Brain microvascular endothelial cell (primary cell): ENCODE data around the gene CDC34.

Source experiments
- DNase-seq: peaks from one replicate; pipeline ENCODE4 v3.0.0-alpha.2; 2020
- H3K27ac ChIP-seq: fragments of 250-450 bp; sonication (Bioruptor Pico); 2 replicates; pipeline ENCODE4 v1.5.1; 2020; ENCODE audit warnings: mild to moderate bottlenecking, moderate library complexity
- H3K27me3 ChIP-seq: fragments of 250-450 bp; sonication (Bioruptor Pico); replicated peaks from 2 replicates; pipeline ENCODE4 v1.5.1; 2020; ENCODE audit warnings: mild to moderate bottlenecking
- H3K36me3 ChIP-seq: fragments of 250-450 bp; sonication (Bioruptor Pico); replicated peaks from 2 replicates; pipeline ENCODE4 v1.5.1; 2020; ENCODE audit warnings: mild to moderate bottlenecking
- H3K4me3 ChIP-seq: 2 replicates; pipeline ENCODE4 v1.5.1; 2011; ENCODE audit warnings: low read depth, mild to moderate bottlenecking, control low read depth, low read length, moderate library complexity
- in situ Hi-C: cut with HindIII; loops from 2 replicates; pipeline ENCODE4 v1.10.0; 2017; ENCODE audit warnings: low sequenced_read_pairs, low pct_ligation_motif_present
- TF ChIP-seq, protein P1 (sequence below): IDR thresholded peaks from 2 replicates; pipeline ENCODE4 v1.5.1; 2011; ENCODE audit warnings: low read depth, mild to moderate bottlenecking, moderate library complexity, low read length, control low read depth, inconsistent platforms; ENCODE audit errors: missing control alignments

Gene CDC34

GRCh38 chr19:576768-577438 lies 45.3 kb downstream of the CDC34 start:
- Histone ChIP-seq H3K36me3 (peaks cover 25% of the 10 kb centered on the region), H3K4me3 (no peak overlapping the region), H3K27me3 (no peaks in the 10 kb centered on the region), H3K27ac (no peak overlapping the region)
- in situ Hi-C loops: no loop called here
- TF ChIP-seq, protein P1, sequence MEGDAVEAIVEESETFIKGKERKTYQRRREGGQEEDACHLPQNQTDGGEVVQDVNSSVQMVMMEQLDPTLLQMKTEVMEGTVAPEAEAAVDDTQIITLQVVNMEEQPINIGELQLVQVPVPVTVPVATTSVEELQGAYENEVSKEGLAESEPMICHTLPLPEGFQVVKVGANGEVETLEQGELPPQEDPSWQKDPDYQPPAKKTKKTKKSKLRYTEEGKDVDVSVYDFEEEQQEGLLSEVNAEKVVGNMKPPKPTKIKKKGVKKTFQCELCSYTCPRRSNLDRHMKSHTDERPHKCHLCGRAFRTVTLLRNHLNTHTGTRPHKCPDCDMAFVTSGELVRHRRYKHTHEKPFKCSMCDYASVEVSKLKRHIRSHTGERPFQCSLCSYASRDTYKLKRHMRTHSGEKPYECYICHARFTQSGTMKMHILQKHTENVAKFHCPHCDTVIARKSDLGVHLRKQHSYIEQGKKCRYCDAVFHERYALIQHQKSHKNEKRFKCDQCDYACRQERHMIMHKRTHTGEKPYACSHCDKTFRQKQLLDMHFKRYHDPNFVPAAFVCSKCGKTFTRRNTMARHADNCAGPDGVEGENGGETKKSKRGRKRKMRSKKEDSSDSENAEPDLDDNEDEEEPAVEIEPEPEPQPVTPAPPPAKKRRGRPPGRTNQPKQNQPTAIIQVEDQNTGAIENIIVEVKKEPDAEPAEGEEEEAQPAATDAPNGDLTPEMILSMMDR: no peak
- DNase-seq: no peak

DNA sequence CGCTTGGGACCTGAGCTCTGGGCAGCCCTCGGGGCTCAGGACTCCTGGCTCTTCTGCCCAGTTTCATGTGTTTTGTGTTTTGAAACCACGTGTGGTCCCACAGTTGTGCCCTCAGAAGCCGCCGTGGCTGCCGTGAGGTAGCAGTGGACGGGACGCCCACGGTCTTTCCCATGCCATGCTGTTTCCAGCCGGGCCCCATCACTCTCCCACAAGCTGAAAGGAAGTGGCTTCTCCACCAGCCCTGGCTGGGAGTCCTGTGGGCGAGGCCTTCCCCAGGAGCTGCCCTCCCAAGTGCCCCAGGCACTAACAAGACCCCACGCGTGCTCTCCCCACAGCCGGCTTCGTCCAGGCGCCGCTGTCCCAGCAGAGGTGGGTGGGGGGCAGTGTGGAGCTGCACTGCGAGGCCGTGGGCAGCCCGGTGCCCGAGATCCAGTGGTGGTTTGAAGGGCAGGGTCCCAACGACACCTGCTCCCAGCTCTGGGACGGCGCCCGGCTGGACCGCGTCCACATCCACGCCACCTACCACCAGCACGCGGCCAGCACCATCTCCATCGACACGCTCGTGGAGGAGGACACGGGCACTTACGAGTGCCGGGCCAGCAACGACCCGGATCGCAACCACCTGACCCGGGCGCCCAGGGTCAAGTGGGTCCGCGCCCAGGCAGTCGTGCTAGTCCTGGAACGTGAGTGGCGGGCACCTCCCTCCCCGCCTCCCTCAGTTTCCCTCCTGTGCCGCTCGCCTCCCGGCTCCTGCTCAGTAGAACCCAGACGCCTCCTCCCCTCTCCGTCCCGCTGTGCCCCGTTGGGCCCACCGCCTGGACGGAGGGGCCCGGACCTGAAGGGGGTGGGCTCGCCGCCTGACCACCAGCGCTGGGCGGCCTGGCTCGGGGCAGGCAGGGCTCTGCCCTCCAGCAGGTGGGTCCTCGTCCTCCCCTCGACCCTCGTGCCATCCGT lies 46.2 kb downstream of the CDC34 start:
- in situ Hi-C loops: no loop called here
- H3K27me3 ChIP-seq: no peaks in the 10 kb centered on the region
- DNase-seq: no peak
- H3K27ac ChIP-seq: no peak overlapping the region
- peaks cover 27% of the 10 kb centered on the region for H3K36me3 ChIP-seq
- H3K4me3 ChIP-seq: no peak overlapping the region
- TF ChIP-seq, protein P1: peak; percentile 19

GRCh38 chr19:579111-579841 lies 47.7 kb downstream of the CDC34 start:
- DNase-seq: no peak
- Histone ChIP-seq H3K27me3 (no peaks in the 10 kb centered on the region), H3K36me3 (peaks cover 31% of the 10 kb centered on the region), H3K4me3 (no peak overlapping the region), H3K27ac (no peak overlapping the region)
- in situ Hi-C loops: no loop called here
- TF ChIP-seq, protein P1: no peak

- DNase-seq: no peak
- in situ Hi-C loops: no loop called here
- TF ChIP-seq, protein P1: no peak
- no peak overlapping the region for H3K4me3 ChIP-seq
- H3K27me3 ChIP-seq: no peaks in the 10 kb centered on the region
- H3K36me3 ChIP-seq: peaks cover 31% of the 10 kb centered on the region
- no peak overlapping the region for H3K27ac ChIP-seq
Observed at GRCh38 chr19:579842-580155, 48.2 kb downstream of the CDC34 start.

DNA sequence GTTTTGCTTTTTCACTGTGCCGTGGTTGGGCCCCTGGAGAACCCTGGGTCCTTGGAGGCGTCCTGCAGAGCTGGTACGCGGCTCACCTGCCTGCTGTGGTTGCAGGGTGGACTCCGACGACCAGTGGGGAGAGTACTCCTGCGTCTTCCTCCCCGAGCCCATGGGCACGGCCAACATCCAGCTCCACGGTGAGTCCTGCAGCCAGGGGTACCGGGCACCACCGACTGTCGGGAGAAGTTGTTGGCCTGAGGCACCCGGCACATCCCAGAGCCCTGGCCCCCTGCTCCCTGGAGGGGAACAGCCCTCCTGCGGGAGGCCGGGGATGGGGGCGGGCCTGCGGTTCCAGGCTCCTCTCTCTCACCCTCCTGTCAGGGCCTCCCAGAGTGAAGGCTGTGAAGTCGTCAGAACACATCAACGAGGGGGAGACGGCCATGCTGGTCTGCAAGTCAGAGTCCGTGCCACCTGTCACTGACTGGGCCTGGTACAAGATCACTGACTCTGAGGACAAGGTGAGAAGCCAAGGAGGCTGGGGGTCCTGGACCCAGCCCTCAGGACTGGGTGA lies 48.8 kb downstream of the CDC34 start:
- TF ChIP-seq, protein P1: no peak
- DNase-seq: no peak
- Histone ChIP-seq H3K4me3 (no peak overlapping the region), H3K36me3 (peaks cover 31% of the 10 kb centered on the region), H3K27ac (no peak overlapping the region), H3K27me3 (no peaks in the 10 kb centered on the region)
- in situ Hi-C loops: no loop called here
